HEK293 (cell line): ENCODE measurements around the gene MMS22L.

Source experiments
- CTCF ChIA-PET: fragments of 350-600 bp; formaldehyde crosslinking; extraction: SDS; loops from one replicate; lab custom pipeline; 2021; ENCODE audit warnings: antibody characterized with exemption; lab: Yijun Ruan, JAX
- POLR2A ChIA-PET: fragments of 300-600 bp; formaldehyde crosslinking; extraction: SDS; loops from one replicate; lab custom pipeline; 2020; ENCODE audit warnings: antibody characterized with exemption, inconsistent platforms; lab: Yijun Ruan, JAX
- H3K27ac ChIP-seq: fragments of 200-500 bp; sonication (Bioruptor generic); 2 replicates; pipeline ENCODE4 v1.5.1; 2014; ENCODE audit warnings: low read depth, low read length, control low read depth, inconsistent platforms; ENCODE audit errors: extremely low read depth
- H3K36me3 ChIP-seq, 2 experiments: fragments of 200-500 bp in 1 of 2; sonication (Bioruptor generic) in 1 of 2; 1 replicate in 1 of 2; 2 replicates in 1 of 2; pipeline ENCODE4 v1.5.1; 2014 to 2017; ENCODE audit warnings: inconsistent platforms in 2 of 2, low read length in 2 of 2; ENCODE audit not compliant: control insufficient read depth in 2 of 2, insufficient read depth in 1 of 2
- H3K4me1 ChIP-seq: fragments of 200-500 bp; sonication (Bioruptor generic); 2 replicates; pipeline ENCODE4 v1.5.1; 2014; ENCODE audit warnings: mild to moderate bottlenecking, low read length, inconsistent platforms; ENCODE audit not compliant: control insufficient read depth, insufficient read depth
- H3K4me3 ChIP-seq: 2 replicates; pipeline ENCODE4 v1.5.1; 2011; ENCODE audit warnings: low read depth, mild to moderate bottlenecking, control low read depth, low read length, moderate library complexity
- H3K9me3 ChIP-seq: fragments of 200-500 bp; sonication (Bioruptor generic); 2 replicates; pipeline ENCODE4 v1.5.1; 2014; ENCODE audit warnings: low read depth, low read length, inconsistent platforms; ENCODE audit not compliant: control insufficient read depth, insufficient read depth
- GLI4 ChIP-seq: fragments of 450-650 bp; formaldehyde crosslinking; IDR thresholded peaks from 2 replicates; pipeline ENCODE4 v1.5.1; 2016; ENCODE audit warnings: missing biosample characterization, missing genetic modification characterization
- HOXC10 ChIP-seq: sonication (generic); formaldehyde crosslinking; IDR thresholded peaks from 2 replicates; pipeline ENCODE4 v1.8.1; 2023; ENCODE audit warnings: mild to moderate bottlenecking, missing genetic modification reagents
- KLF10 ChIP-seq: fragments of 450-650 bp; IDR thresholded peaks from 2 replicates; pipeline ENCODE4 v1.5.1; 2018; ENCODE audit warnings: missing biosample characterization, mild to moderate bottlenecking, missing genetic modification characterization
- ZNF10 ChIP-seq: fragments of 450-650 bp; formaldehyde crosslinking; IDR thresholded peaks from 2 replicates; pipeline ENCODE4 v1.5.1; 2017; ENCODE audit warnings: missing biosample characterization, missing genetic modification characterization
- ZNF202 ChIP-seq: fragments of 450-650 bp; formaldehyde crosslinking; IDR thresholded peaks from 2 replicates; pipeline ENCODE4 v1.5.1; 2016; ENCODE audit warnings: missing biosample characterization, missing genetic modification characterization, borderline replicate concordance
- ZNF221 ChIP-seq: fragments of 450-650 bp; formaldehyde crosslinking; IDR thresholded peaks from 2 replicates; pipeline ENCODE4 v1.5.1; 2017; ENCODE audit warnings: missing biosample characterization, missing genetic modification characterization, borderline replicate concordance
- ZNF223 ChIP-seq: fragments of 450-650 bp; formaldehyde crosslinking; IDR thresholded peaks from 2 replicates; pipeline ENCODE4 v1.5.1; 2016; ENCODE audit warnings: missing biosample characterization, missing genetic modification characterization
- ZNF341 ChIP-seq: fragments of 450-650 bp; formaldehyde crosslinking; IDR thresholded peaks from 2 replicates; pipeline ENCODE4; 2016; ENCODE audit warnings: low read depth, missing biosample characterization, missing genetic modification characterization
- ZNF350 ChIP-seq: fragments of 450-650 bp; formaldehyde crosslinking; IDR thresholded peaks from 2 replicates; pipeline ENCODE4 v1.5.0; 2017; ENCODE audit warnings: missing biosample characterization, mild to moderate bottlenecking, missing genetic modification characterization
- ZNF366 ChIP-seq: fragments of 450-650 bp; formaldehyde crosslinking; conservative IDR thresholded peaks from 2 replicates; pipeline ENCODE4 v1.5.1; 2016; ENCODE audit warnings: missing biosample characterization, missing genetic modification characterization
- ZNF37A ChIP-seq: fragments of 450-650 bp; IDR thresholded peaks from 2 replicates; pipeline ENCODE4 v1.5.1; 2018; ENCODE audit warnings: missing biosample characterization, missing genetic modification characterization
- ZNF423 ChIP-seq: fragments of 450-650 bp; formaldehyde crosslinking; IDR thresholded peaks from 2 replicates; pipeline ENCODE4 v1.5.1; 2016; ENCODE audit warnings: missing biosample characterization, missing genetic modification characterization
- ZNF426 ChIP-seq: fragments of 450-650 bp; formaldehyde crosslinking; IDR thresholded peaks from 2 replicates; pipeline ENCODE4 v1.5.1; 2017; ENCODE audit warnings: missing biosample characterization, missing genetic modification characterization, mild to moderate bottlenecking, inconsistent platforms, moderate library complexity
- ZNF473 ChIP-seq: fragments of 450-650 bp; formaldehyde crosslinking; IDR thresholded peaks from 2 replicates; pipeline ENCODE4 v1.5.1; 2017; ENCODE audit warnings: missing biosample characterization, missing genetic modification characterization
- ZNF521 ChIP-seq: fragments of 450-650 bp; formaldehyde crosslinking; IDR thresholded peaks from 2 replicates; pipeline ENCODE4 v1.5.1; 2017; ENCODE audit warnings: missing biosample characterization, mild to moderate bottlenecking, missing genetic modification characterization
- ZNF585B ChIP-seq: fragments of 450-650 bp; formaldehyde crosslinking; IDR thresholded peaks from 2 replicates; pipeline ENCODE4 v1.5.1; 2016; ENCODE audit warnings: missing biosample characterization, missing genetic modification characterization
- ZNF747 ChIP-seq: fragments of 450-650 bp; formaldehyde crosslinking; IDR thresholded peaks from 2 replicates; pipeline ENCODE4 v1.5.1; 2016; ENCODE audit warnings: missing biosample characterization, missing genetic modification characterization
- ZNF768 ChIP-seq: fragments of 450-650 bp; formaldehyde crosslinking; IDR thresholded peaks from 2 replicates; pipeline ENCODE4 v1.5.1; 2018; ENCODE audit warnings: missing biosample characterization, mild to moderate bottlenecking, missing genetic modification characterization
- ZNF776 ChIP-seq: fragments of 450-650 bp; formaldehyde crosslinking; IDR thresholded peaks from 2 replicates; pipeline ENCODE4 v1.5.0; 2017; ENCODE audit warnings: missing biosample characterization, missing genetic modification characterization, borderline replicate concordance
- TF ChIP-seq, protein P1 (sequence below): fragments of 450-650 bp; formaldehyde crosslinking; IDR thresholded peaks from 2 replicates; pipeline ENCODE4 v1.5.1; 2016; ENCODE audit warnings: missing biosample characterization, missing genetic modification characterization
- TF ChIP-seq, protein P2 (sequence below): fragments of 450-650 bp; formaldehyde crosslinking; IDR thresholded peaks from 2 replicates; pipeline ENCODE4 v1.5.1; 2016; ENCODE audit warnings: missing biosample characterization, missing genetic modification characterization

Gene MMS22L

DNA sequence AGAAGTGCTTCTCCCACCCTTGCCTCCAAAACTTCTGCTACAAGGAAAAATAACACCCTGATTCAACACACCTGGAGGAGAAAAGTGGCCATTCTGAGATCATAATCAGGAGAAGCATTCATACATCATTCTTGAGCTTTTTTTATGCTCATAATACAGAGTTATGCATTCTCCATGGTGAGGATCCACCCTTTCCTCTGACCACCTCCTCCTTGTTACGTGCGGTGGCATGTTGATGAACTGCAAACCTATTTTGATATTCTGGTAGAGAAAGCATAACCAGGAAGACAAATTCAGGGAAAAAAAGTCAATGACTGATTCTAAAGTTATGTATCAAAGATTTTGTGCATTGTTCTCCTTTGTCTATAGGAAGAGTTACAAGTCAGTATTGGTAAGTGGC, 188.6 kb downstream of the MMS22L start:
- H3K27ac ChIP-seq, result no peak overlapping the region
- H3K36me3 ChIP-seq, result no peaks in the 10 kb centered on the region
- H3K4me1 ChIP-seq, result no peaks in the 10 kb centered on the region
- TF ChIP-seq KLF10 (tag by site-specific recombination), result no peak
- TF ChIP-seq ZNF223, result no peak
- TF ChIP-seq ZNF473 (tag by site-specific recombination), result no peak
- no peak for TF ChIP-seq ZNF768 (tag by site-specific recombination)
- TF ChIP-seq ZNF202 (tag by site-specific recombination), result no peak
- no peak for TF ChIP-seq ZNF426
- no peak for TF ChIP-seq ZNF341 (tag by site-specific recombination)
- no peak for TF ChIP-seq ZNF747 (tag by site-specific recombination)
- TF ChIP-seq, all 188 proteins: peak for 0
- no peaks in the 10 kb centered on the region for H3K9me3 ChIP-seq
- H3K4me3 ChIP-seq, result no peak overlapping the region
- ChIA-PET POLR2A (no interaction called here), CTCF (no interaction called here)

DNA sequence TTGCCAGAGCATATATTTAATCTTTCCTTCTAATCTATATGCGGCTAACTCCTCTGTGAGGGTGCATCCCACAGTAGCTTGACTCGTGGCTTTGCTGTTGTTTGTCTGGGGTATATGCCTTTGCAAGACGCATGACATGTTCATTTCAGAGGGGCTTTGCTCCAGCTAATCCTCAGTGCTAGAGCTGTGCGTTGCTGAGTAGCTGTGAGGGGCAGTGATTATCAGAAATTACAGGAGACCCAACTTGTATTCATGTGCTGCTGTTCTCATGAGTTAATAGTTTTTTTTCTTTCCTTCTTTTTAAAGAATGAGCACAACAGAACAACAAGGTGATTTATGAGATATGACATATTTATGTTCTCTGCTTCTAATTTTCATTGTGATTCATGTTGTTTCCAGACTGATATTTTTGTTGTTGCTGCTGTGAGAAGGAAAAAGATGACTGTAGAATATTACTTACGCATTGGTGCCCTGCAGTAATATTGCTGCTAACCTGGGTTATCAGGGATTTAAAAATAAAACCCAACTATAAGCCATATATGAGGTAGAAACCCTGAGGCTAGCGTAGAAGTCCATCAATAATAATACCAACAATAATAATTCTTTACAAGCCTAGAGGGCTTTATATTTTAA, 190.2 kb downstream of the MMS22L start:
- H3K27ac ChIP-seq, result no peak overlapping the region
- ChIA-PET POLR2A (no interaction called here), CTCF (interaction anchor here (0.7 kb wide), 1 partner anchor 35 kb away, joined by 3 read pairs; no protein-coding TSS in a partner anchor)
- H3K36me3 ChIP-seq, result no peaks in the 10 kb centered on the region
- TF ChIP-seq ZNF521 (tag by site-specific recombination) (no peak), ZNF423 (tag by site-specific recombination) (no peak), ZNF585B (no peak), ZNF221 (tag by site-specific recombination) (no peak), ZNF776 (tag by site-specific recombination) (no peak), HOXC10 (no peak), GLI4 (no peak), ZNF350 (tag by site-specific recombination) (no peak), KLF10 (tag by site-specific recombination) (no peak), ZNF37A (tag by site-specific recombination) (no peak), ZNF366 (no peak), ZNF10 (tag by site-specific recombination) (no peak)
- TF ChIP-seq, protein P1, sequence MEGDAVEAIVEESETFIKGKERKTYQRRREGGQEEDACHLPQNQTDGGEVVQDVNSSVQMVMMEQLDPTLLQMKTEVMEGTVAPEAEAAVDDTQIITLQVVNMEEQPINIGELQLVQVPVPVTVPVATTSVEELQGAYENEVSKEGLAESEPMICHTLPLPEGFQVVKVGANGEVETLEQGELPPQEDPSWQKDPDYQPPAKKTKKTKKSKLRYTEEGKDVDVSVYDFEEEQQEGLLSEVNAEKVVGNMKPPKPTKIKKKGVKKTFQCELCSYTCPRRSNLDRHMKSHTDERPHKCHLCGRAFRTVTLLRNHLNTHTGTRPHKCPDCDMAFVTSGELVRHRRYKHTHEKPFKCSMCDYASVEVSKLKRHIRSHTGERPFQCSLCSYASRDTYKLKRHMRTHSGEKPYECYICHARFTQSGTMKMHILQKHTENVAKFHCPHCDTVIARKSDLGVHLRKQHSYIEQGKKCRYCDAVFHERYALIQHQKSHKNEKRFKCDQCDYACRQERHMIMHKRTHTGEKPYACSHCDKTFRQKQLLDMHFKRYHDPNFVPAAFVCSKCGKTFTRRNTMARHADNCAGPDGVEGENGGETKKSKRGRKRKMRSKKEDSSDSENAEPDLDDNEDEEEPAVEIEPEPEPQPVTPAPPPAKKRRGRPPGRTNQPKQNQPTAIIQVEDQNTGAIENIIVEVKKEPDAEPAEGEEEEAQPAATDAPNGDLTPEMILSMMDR (tag by site-specific recombination), result no peak
- TF ChIP-seq, protein P2, sequence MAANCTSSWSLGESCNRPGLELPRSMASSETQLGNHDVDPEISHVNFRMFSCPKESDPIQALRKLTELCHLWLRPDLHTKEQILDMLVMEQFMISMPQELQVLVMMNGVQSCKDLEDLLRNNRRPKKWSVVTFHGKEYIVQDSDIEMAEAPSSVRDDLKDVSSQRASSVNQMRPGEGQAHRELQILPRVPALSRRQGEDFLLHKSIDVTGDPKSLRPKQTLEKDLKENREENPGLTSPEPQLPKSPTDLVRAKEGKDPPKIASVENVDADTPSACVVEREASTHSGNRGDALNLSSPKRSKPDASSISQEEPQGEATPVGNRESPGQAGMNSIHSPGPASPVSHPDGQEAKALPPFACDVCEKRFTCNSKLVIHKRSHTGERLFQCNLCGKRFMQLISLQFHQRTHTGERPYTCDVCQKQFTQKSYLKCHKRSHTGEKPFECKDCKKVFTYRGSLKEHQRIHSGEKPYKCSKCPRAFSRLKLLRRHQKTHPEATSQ (tag by site-specific recombination), result no peak
- no peaks in the 10 kb centered on the region for H3K9me3 ChIP-seq
- H3K4me1 ChIP-seq, result no peaks in the 10 kb centered on the region
- no peak overlapping the region for H3K4me3 ChIP-seq
